WERI-Rb-1 (cell line): Measurements from ENCODE around the gene TARP.
"Not testable (repeated sequence)": the region's sequence is repeated elsewhere in the genome, so short reads cannot be mapped to it uniquely, and the experiment has no call there.

Experiments
- DNase-seq: peaks from one replicate; pipeline ENCODE4 v3.0.0-alpha.2; 2020
- H3K27ac ChIP-seq: fragments of 250-450 bp; sonication (Bioruptor Pico); 2 replicates; pipeline ENCODE4 v1.5.1; 2020; ENCODE audit warnings: mild to moderate bottlenecking, moderate library complexity
- H3K27me3 ChIP-seq: fragments of 250-450 bp; sonication (Bioruptor Pico); 2 replicates; pipeline ENCODE4 v1.5.1; 2021; ENCODE audit warnings: mild to moderate bottlenecking, low read depth, moderate library complexity; ENCODE audit not compliant: insufficient read depth, severe bottlenecking
- H3K36me3 ChIP-seq: fragments of 250-450 bp; sonication (Bioruptor Pico); 2 replicates; pipeline ENCODE4 v1.5.1; 2020; ENCODE audit warnings: mild to moderate bottlenecking, moderate library complexity
- H3K4me3 ChIP-seq: 2 replicates; pipeline ENCODE4 v1.5.1; 2011; ENCODE audit warnings: low read depth, mild to moderate bottlenecking, control low read depth, low read length
- H3K9me3 ChIP-seq: fragments of 250-450 bp; sonication (Bioruptor Pico); 2 replicates; pipeline ENCODE4 v1.5.1; 2021; ENCODE audit warnings: mild to moderate bottlenecking, moderate library complexity; ENCODE audit not compliant: severe bottlenecking
- CTCF ChIP-seq: IDR thresholded peaks from 2 replicates; pipeline ENCODE4 v1.5.1; 2011; ENCODE audit warnings: low read depth, mild to moderate bottlenecking, control low read depth, inconsistent platforms, low read length

Gene TARP

GRCh38 chr7:38257350-38257677, 16.1 kb downstream of the TARP start:
- no peak for DNase-seq
- Histone ChIP-seq H3K27ac (no peak overlapping the region), H3K4me3 (no peak overlapping the region), H3K9me3 (no peaks in the 10 kb centered on the region), H3K36me3 (no peaks in the 10 kb centered on the region), H3K27me3 (no peaks in the 10 kb centered on the region)
- no peak for TF ChIP-seq CTCF

GRCh38 chr7:38249849-38250248, 23.6 kb downstream of the TARP start:
- H3K36me3 ChIP-seq, H3K9me3 ChIP-seq, DNase-seq, H3K4me3 ChIP-seq, H3K27me3 ChIP-seq, H3K27ac ChIP-seq: not testable (repeated sequence)

- no peak for TF ChIP-seq CTCF
- Histone ChIP-seq H3K4me3 (no peak overlapping the region), H3K36me3 (no peaks in the 10 kb centered on the region)
These were observed 25.3 kb downstream of the TARP start for GRCh38 chr7:38248069-38248567.

GRCh38 chr7:38245409-38245977, 27.9 kb downstream of the TARP start:
- H3K4me3 ChIP-seq, result no peak overlapping the region
- DNase-seq, result no peak
- TF ChIP-seq CTCF, result no peak
- no peaks in the 10 kb centered on the region for H3K36me3 ChIP-seq
- H3K9me3 ChIP-seq, result no peaks in the 10 kb centered on the region
- no peaks in the 10 kb centered on the region for H3K27me3 ChIP-seq
- H3K27ac ChIP-seq, result no peak overlapping the region

More at GRCh38 chr7:38248069-38248567, 25.3 kb downstream of the TARP start:
- no peak for DNase-seq
- Histone ChIP-seq H3K27ac (no peak overlapping the region), H3K27me3 (no peaks in the 10 kb centered on the region), H3K9me3 (no peaks in the 10 kb centered on the region)

GRCh38 chr7:38244516-38244915, 28.9 kb downstream of the TARP start:
- DNase-seq, result no peak
- no peak overlapping the region for H3K27ac ChIP-seq

GRCh38 chr7:38243345-38243744, 30.1 kb downstream of the TARP start:
- not testable (repeated sequence) for H3K9me3 ChIP-seq, DNase-seq, H3K4me3 ChIP-seq, H3K27me3 ChIP-seq, H3K36me3 ChIP-seq, H3K27ac ChIP-seq

More at GRCh38 chr7:38244516-38244915, 28.9 kb downstream of the TARP start:
- Histone ChIP-seq H3K27me3 (no peaks in the 10 kb centered on the region), H3K36me3 (no peaks in the 10 kb centered on the region), H3K4me3 (no peak overlapping the region), H3K9me3 (no peaks in the 10 kb centered on the region)
- no peak for TF ChIP-seq CTCF

GRCh38 chr7:38242814-38243213, 30.6 kb downstream of the TARP start:
- Histone ChIP-seq H3K36me3 (no peaks in the 10 kb centered on the region), H3K4me3 (no peak overlapping the region), H3K27me3 (no peaks in the 10 kb centered on the region), H3K27ac (no peak overlapping the region), H3K9me3 (no peaks in the 10 kb centered on the region)
- TF ChIP-seq CTCF, result no peak
- DNase-seq, result no peak
